Epidermal melanocyte (primary cell): ENCODE data around the gene HORMAD2.

Experiments used
- DNase-seq: peaks from one replicate; pipeline ENCODE4 v3.0.0; 2011; ENCODE audit warnings: low spot score; ENCODE audit not compliant: insufficient read length

Gene HORMAD2

DNA sequence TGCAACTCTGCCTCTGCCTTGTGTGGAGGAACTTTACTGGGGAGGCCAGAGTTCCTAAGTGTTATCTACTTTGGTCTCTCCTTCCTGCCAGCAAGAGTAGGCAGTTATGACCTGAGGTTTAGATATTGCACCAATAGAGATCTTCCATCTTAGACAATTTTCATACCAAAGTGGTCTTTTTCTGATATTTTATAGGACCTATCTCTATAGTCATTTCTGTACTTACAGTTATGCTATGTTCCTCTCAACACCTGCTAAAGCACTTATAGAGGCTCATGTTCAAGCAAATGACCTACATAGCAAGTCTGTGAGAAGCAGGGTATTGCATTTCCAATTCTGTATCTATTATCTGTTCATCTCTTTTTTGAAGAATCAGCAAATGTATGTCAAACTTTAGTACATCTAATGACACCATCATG is 80.8 kb downstream of the HORMAD2 start:
- DNase-seq = no peak

DNA sequence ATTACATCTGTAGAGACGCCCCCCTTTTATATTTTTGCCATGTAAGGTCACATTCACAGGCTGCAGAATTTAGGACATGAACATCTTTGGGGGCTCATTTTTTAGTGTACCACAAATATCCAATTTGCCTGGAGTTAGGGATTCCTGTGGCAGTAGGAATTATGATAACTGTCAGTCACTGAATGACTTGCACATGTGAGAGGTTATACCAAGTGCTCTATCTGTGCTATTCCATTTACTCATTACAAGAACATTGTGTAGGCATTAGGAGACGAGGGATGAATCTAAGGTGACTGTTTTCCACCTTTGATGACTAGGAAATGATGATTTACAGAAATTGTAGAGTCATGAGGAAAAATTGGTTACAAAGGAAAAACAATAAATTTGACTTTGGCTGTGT is 87.0 kb downstream of the HORMAD2 start:
- no peak for DNase-seq

GRCh38 chr22:30167734-30168133 is 87.5 kb downstream of the HORMAD2 start:
- DNase-seq = no peak

DNA sequence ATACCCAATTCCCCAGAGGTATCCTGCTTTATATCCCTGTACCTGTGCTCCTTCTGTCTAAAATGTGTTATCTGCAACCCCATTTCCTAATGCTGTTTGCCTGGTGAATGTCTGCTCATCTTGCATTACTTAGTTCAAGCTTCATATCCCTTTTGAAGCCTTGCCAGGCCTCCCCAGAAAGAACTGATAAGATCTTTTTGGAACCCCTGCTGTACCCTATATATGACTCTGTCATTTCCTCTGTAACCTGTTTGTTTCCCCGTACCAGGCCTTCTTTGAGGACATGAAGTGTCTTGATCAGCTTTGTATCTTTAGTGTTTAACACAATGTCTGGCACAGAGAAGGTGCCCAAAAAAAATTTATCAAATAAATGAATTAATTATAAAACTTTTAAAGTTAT is 88.7 kb downstream of the HORMAD2 start:
- no peak for DNase-seq

DNA sequence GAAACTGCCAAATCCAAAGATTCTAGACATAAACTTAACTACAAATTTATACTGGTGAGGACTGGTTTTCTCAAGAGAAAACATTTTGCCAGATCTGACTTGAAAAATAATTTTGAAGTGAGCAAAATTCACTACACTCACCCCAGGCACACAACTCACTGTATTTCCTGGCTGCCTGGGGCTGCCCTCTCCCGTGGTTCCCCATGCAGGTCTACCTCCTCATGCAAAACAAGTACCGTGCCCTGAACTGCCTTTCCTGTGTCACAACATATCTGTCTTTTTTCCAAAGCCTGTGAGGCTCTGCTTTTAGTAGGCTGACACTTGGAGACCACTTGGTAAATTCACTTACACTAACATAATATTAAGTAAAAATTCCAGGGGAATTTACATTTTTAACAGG is 89.9 kb downstream of the HORMAD2 start:
- no peak for DNase-seq

GRCh38 chr22:30171008-30171407 is 90.7 kb downstream of the HORMAD2 start:
- DNase-seq = no peak

- DNase-seq = no peak
These were observed 95.5 kb downstream of the HORMAD2 start for GRCh38 chr22:30175690-30176288.

- DNase-seq = no peak
These were observed 96.2 kb downstream of the HORMAD2 start for GRCh38 chr22:30176431-30176830.

GRCh38 chr22:30178181-30179126 is 98.2 kb downstream of the HORMAD2 start:
- no peak for DNase-seq

- no peak for DNase-seq
These were observed 100.4 kb downstream of the HORMAD2 start for GRCh38 chr22:30180616-30181015.

- no peak for DNase-seq
These were observed 101.4 kb downstream of the HORMAD2 start for GRCh38 chr22:30181459-30182349.

GRCh38 chr22:30182350-30182745 is 102.1 kb downstream of the HORMAD2 start:
- no peak for DNase-seq

GRCh38 chr22:30182815-30183214 is 102.6 kb downstream of the HORMAD2 start:
- no peak for DNase-seq

- no peak for DNase-seq
These were observed 103.0 kb downstream of the HORMAD2 start for GRCh38 chr22:30183271-30183670.

DNA sequence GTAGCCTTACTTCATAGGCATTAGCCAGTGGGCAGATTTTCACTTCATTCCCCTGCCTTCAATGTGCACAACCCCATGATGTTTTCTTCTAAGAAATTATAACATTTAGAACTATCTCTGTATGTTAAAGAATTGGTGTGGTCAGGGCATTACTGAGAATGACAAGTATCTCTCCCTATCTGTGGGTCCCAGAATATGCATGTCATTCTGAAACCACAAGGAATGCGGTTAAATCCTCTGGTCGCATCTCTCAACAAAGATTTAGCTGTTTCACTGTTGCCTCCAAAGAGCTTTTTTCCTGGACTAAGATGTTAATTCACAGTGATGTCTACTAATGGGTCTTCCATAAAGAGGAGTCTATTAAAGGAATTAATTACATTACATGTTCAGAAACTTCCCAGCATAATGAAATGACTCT is 103.6 kb downstream of the HORMAD2 start:
- no peak for DNase-seq

GRCh38 chr22:30185129-30185528 is 104.9 kb downstream of the HORMAD2 start:
- no peak for DNase-seq

DNA sequence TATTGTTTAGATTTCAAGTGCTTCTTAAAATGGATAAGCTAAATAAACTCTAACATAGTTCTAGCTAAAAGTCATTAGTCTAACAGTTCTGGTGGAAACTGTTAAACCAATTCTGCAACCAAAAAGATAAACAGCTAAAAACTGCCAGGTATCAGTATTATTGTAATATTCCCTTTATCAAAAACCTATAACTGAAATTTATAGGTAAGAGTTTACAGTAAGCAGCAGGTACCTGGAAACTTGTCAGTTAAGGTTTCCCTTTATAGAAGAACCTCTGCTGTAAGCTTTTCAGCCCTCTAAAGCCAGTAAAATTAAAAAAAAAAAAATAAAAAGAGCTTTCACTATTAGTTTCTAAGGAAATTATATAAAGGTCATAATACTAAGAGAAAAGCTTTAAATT is 105.3 kb downstream of the HORMAD2 start:
- DNase-seq = no peak

DNA sequence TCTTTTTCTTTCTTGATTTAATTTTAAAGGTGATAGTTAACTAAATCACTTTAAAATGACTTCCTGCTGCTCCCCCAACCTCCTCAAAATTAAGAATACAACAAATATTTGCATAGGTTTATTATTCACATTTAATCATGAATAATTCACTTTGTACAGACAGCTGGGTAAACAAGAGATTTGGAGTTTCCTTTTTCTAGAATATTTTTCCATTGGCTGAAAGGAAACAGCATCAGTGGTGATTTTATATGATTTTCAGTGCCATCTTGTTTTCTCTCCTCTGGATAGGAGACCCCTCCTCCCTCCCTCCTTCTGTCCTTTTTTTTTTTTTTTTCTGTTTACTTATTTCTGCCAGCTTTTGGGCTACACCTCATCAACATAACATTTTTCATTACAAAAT is 105.8 kb downstream of the HORMAD2 start:
- no peak for DNase-seq

- DNase-seq = no peak
These were observed 106.2 kb downstream of the HORMAD2 start for GRCh38 chr22:30186510-30186909.

DNA sequence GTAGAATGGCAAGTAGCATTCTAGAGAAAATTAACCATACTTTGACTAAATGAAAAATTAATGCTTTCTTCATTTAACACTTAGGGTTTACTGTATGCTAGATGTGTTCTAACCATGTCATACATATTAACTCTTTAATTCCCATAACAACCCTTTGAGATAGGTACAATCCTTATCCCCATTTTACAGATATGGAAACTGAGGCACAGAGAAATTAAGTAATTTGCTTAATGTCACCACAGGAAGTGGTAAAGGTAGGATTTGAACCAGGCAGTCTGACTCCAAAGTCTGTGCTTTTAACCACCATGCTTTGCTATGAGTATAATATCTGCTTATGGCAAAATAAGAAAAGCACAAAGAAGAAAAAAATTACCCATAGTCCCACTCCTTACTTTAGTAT is 106.8 kb downstream of the HORMAD2 start:
- no peak for DNase-seq

DNA sequence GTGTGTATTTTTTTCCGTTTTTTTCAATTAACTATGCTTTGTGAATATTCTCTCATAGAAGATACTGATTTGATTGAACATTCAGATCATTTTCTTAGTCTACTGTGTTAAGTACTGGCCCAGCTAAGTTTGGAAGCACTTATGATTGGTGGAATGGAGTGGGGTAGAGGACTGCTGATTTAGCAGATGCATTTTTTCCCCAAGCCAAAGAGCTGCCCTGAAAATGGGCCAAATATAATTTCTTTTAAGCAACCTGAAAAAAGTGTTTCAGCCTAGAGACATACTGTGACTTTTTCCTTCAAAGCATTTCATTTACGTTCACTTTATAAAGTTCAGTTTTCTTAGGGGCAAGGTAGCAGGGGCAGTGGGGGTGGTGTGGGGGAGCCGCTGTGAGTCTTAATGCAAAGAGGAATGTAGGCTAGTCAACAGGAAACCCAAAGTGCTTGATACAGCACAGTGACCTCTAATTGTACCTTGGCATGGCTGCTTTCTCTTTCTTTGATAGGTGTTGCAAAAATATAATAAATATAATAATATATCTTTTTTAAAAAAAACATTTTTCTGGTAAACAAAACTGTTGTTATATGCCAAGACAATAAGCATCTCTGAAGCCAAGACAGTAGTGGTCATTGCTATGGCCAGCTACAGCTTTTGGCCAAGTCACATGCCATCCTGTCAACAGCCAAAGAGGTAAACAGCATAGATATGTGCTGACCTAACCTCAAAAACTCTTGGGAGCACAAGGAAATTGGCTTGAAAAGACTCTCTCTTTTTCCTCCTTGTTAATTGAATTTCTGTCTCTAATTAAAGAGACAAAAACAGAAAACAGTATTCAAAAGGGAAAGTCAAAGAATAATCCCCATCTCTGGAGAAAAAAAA is 107.5 kb downstream of the HORMAD2 start:
- DNase-seq = no peak
